Measurements from ENCODE around the gene SRPK2. TPM values are rescaled to one million over a fixed set of nuclear protein-coding genes. Genes with fewer than 3 reads are reported as not detected.
A peak's percentile ranks its signal among the peaks of the same experiment; 100 is the strongest.

SRPK2 gene
- total RNA-seq, 2 donors from 2014 or later: 60.3 to 76.2 TPM

DNA sequence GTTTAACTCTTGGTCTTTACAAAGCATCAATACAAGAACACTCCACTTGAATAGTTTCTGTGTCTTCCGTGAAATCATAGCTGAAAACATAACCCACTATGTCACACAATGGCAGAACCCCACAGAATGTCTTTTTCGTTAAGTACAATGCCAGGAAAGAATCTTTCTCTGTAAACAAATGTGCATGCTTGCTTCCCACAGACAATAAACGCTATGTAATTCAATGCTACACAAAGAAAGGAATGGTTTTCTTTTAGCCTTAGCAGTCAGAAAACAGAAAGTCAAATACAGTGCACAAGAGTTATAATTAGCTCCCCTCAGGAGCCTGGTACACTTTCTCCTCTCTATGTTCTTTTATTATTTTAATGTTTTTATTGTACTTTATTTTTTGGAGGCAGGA lies 186.1 kb downstream of the SRPK2 start:
- DNase-seq: no peak
- 87 to 88% methylated on average over 3 of the region's 3 CpGs for WGBS, 2 experiments (ENCODE audit: insufficient coverage in 1 of 2, insufficient read length in 1 of 2)

DNA sequence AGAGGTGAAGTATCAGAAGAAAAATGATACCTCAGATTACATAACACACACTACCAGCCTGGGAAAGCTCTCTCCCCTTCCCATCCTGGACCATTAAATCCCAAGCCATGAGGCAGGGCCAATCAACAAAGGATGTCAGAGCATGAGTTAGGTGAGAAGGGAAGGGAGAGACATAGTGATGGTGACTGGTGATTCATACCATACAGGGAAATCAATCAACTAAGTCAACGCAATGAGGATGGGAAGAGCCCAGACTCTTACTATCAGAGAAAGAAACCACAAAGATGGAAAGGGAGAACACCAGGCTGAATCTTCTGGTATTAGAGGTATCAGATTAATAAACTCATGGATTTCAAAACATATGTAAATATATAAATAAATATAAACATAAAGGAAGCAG lies 189.3 kb downstream of the SRPK2 start:
- Histone ChIP-seq H3K9me3 (ENCODE audit: control insufficient read depth, low read length) (no peaks in the 10 kb centered on the region), H3K36me3 (ENCODE audit: control insufficient read depth, insufficient read depth, low read length) (peaks cover 11% of the 10 kb centered on the region), H3K4me3 (ENCODE audit: low read length) (no peak overlapping the region), H3K9ac (ENCODE audit: extremely low read depth, low read length, poor library complexity, severe bottlenecking) (no peak overlapping the region), H3K27ac (ENCODE audit: low read depth, low read length) (no peak overlapping the region), H3K27me3 (ENCODE audit: control insufficient read depth, insufficient read depth, low read length, poor library complexity, severe bottlenecking) (no peaks in the 10 kb centered on the region), H3K4me1 (ENCODE audit: control insufficient read depth, insufficient read depth, low read length) (no peaks in the 10 kb centered on the region)
- DNase-seq: no peak
- peaks cover 8% of the 10 kb centered on the region for H3K4me1 Mint-ChIP-seq
- no peaks in the 10 kb centered on the region for H3K9me3 Mint-ChIP-seq
- no peak overlapping the region for H3K4me3 Mint-ChIP-seq
- peaks cover 7% of the 10 kb centered on the region for H3K36me3 Mint-ChIP-seq (ENCODE audit: low read depth)
- H3K27me3 Mint-ChIP-seq (ENCODE audit: insufficient read depth): no peaks in the 10 kb centered on the region
- no peak overlapping the region for H3K27ac Mint-ChIP-seq
- 100% methylated on average over 1 of the region's 1 CpG; no CpG with 5 or more reads in 1 of the 2 experiments for WGBS, 2 experiments (ENCODE audit: insufficient coverage in 1 of 2, insufficient read length in 1 of 2)
- TF ChIP-seq, protein P1, sequence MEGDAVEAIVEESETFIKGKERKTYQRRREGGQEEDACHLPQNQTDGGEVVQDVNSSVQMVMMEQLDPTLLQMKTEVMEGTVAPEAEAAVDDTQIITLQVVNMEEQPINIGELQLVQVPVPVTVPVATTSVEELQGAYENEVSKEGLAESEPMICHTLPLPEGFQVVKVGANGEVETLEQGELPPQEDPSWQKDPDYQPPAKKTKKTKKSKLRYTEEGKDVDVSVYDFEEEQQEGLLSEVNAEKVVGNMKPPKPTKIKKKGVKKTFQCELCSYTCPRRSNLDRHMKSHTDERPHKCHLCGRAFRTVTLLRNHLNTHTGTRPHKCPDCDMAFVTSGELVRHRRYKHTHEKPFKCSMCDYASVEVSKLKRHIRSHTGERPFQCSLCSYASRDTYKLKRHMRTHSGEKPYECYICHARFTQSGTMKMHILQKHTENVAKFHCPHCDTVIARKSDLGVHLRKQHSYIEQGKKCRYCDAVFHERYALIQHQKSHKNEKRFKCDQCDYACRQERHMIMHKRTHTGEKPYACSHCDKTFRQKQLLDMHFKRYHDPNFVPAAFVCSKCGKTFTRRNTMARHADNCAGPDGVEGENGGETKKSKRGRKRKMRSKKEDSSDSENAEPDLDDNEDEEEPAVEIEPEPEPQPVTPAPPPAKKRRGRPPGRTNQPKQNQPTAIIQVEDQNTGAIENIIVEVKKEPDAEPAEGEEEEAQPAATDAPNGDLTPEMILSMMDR (conservative IDR thresholded peaks at IDR 0.05): no peak

More for the DNA sequence above, 186.1 kb downstream of the SRPK2 start:
- H3K27ac Mint-ChIP-seq: no peak overlapping the region
- no peaks in the 10 kb centered on the region for H3K4me1 ChIP-seq (ENCODE audit: control insufficient read depth, insufficient read depth, low read length)
- peaks cover 7% of the 10 kb centered on the region for H3K36me3 Mint-ChIP-seq (ENCODE audit: low read depth)
- no peaks in the 10 kb centered on the region for H3K9me3 Mint-ChIP-seq
- H3K4me1 Mint-ChIP-seq: peaks cover 13% of the 10 kb centered on the region
- no peaks in the 10 kb centered on the region for H3K27me3 ChIP-seq (ENCODE audit: control insufficient read depth, insufficient read depth, low read length, poor library complexity, severe bottlenecking)
- no peak overlapping the region for H3K9ac ChIP-seq (ENCODE audit: extremely low read depth, low read length, poor library complexity, severe bottlenecking)
- TF ChIP-seq, protein P1 (conservative IDR thresholded peaks at IDR 0.05): no peak
- no peaks in the 10 kb centered on the region for H3K9me3 ChIP-seq (ENCODE audit: control insufficient read depth, low read length)
- peak overlapping the region; percentile 62 for H3K27ac ChIP-seq (ENCODE audit: low read depth, low read length)
- H3K36me3 ChIP-seq (ENCODE audit: control insufficient read depth, insufficient read depth, low read length): peaks cover 11% of the 10 kb centered on the region
- H3K4me3 Mint-ChIP-seq: no peak overlapping the region
- H3K4me3 ChIP-seq (ENCODE audit: low read length): no peak overlapping the region
- no peaks in the 10 kb centered on the region for H3K27me3 Mint-ChIP-seq (ENCODE audit: insufficient read depth)

DNA sequence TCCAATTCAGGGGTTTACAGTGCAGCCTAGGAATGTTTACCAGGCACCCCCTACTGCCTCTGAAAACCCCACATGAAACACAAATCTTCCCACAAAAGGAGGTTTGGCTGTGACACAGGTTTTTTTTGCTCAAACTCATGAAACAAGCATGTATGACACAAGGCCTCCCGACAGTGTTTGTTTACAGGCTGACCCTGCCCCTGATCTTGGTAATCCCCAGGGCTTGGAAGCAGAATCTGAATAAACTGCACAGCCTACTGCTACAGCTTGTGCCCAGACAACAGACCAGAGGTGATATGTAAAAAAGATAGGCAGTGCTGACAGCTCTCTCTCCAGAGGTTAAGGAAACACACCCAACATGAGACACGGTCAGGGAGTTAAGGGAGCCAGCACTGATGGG lies 190.5 kb downstream of the SRPK2 start:
- 87 to 88% methylated on average over 1 to 2 of the region's 2 CpGs for WGBS, 2 experiments (ENCODE audit: insufficient coverage in 1 of 2, insufficient read length in 1 of 2)
- H3K36me3 ChIP-seq (ENCODE audit: control insufficient read depth, insufficient read depth, low read length): peaks cover 11% of the 10 kb centered on the region
- H3K27me3 ChIP-seq (ENCODE audit: control insufficient read depth, insufficient read depth, low read length, poor library complexity, severe bottlenecking): no peaks in the 10 kb centered on the region
- Mint-ChIP-seq H3K36me3 (ENCODE audit: low read depth) (peaks cover 7% of the 10 kb centered on the region), H3K27me3 (ENCODE audit: insufficient read depth) (no peaks in the 10 kb centered on the region), H3K27ac (no peak overlapping the region), H3K9me3 (no peaks in the 10 kb centered on the region), H3K4me3 (no peak overlapping the region), H3K4me1 (peaks cover 8% of the 10 kb centered on the region)
- H3K27ac ChIP-seq (ENCODE audit: low read depth, low read length): no peak overlapping the region
- H3K9ac ChIP-seq (ENCODE audit: extremely low read depth, low read length, poor library complexity, severe bottlenecking): no peak overlapping the region
- H3K9me3 ChIP-seq (ENCODE audit: control insufficient read depth, low read length): no peaks in the 10 kb centered on the region
- TF ChIP-seq, protein P1 (conservative IDR thresholded peaks at IDR 0.05): no peak
- H3K4me3 ChIP-seq (ENCODE audit: low read length): no peak overlapping the region
- DNase-seq: no peak
- H3K4me1 ChIP-seq (ENCODE audit: control insufficient read depth, insufficient read depth, low read length): no peaks in the 10 kb centered on the region
